SK-N-MC (cell line): ENCODE results near the gene NSD1.

ENCODE experiments used
- EZH2 ChIP-seq: fragments of 200-600 bp; sonication (generic); IDR thresholded peaks from one replicate; pipeline ENCODE4 v1.6.1; 2017; ENCODE audit warnings: antibody characterized with exemption
- POLR2AphosphoS5 ChIP-seq: IDR thresholded peaks from 2 replicates; pipeline ENCODE4 v1.6.1; 2012; ENCODE audit warnings: mild to moderate bottlenecking, low read depth, low read length, borderline replicate concordance

- TF ChIP-seq EZH2 (no peak), POLR2AphosphoS5 (no peak)
These were observed 88.7 kb downstream of the NSD1 start for GRCh38 chr5:177222269-177222668.
